ENCODE results near the gene SHISA9.
A peak's percentile ranks its signal among the peaks of the same experiment; 100 is the strongest.

SHISA9 gene

DNA sequence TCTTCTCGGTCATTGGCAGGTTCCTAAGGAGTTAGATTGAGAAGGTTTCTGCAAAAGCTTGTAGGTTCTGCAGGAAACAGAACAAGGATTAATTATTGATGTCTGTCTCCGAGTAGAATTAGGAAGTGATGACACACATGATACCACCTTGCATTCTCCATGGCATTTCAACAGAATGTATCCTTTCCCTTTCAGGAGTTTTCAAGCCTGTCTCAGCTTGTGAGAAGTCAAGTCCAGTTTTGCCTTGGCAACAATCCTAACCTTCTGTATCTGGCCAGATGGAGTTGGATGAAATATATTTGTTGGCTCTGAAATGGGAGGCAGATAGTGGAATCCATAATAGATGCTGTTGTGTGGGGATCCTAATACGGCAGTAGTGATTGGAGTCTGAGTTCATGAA, 235.5 kb downstream of the SHISA9 start:
- DNase-seq = peak; percentile 45

DNA sequence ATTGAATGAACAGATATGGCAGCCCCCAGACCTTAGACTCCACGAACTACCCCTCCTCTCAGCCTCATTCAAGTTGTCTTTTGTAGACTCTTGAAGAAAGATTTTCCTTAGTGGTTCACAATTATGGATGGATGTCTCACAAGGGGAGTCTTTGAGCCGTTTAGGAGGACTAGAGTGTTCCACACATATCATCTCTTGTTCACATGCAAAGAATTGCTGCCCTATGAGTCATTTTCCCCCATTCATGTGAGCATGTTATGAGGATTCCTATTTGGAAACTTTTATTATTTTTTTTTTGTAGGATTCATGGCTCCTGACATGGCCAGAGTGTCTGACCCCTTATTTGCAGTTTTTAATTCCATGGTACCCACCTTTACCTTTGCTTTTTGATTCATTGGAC, 237.1 kb downstream of the SHISA9 start:
- no peak for DNase-seq

DNA sequence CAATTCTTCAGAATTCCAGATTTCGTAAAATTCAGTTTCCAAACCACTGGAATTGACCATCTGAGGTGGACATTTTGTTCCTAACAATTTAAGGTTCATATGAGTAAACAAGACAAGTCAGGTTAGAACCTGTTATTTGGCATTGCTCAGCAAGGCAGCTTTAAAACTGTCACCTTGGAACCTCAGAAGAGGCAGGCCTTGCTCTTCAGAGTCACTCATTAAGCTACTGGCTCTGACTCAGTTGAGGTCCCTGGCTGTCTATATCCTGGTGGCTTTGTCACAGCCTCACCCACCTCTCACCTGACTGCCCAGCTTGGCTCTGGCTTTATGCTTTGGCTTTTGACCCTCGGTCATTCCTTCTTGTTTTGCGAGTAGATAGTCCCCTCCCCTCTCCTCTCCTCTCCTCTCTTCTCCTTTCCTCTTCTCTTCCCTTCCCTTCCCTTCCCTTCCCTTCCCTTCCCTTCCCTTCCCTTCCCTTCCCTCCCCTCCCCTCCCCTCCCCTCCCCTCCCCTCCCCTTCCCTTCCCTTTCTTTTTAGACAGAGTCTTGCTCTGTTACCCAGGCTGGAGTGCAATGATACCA, 238.4 kb downstream of the SHISA9 start:
- no peak for DNase-seq

DNA sequence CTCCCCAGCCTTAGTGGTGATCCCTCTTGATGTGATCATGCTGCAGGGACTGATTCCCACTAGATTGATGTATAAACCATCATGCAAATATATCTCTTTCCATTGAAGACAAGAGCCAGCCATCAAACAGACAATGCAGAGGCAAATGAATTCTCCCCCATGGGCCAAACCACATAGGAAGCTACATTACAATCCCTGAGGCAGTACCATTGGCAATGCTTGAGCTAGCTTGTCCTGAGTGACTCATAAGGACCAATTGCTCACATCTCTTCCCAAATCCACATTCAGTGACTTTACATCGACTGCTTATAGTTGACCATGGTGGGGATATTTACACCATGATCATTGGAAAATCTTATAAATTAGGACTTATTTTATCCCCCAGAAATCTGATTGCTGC, 242.2 kb downstream of the SHISA9 start:
- DNase-seq = no peak

DNA sequence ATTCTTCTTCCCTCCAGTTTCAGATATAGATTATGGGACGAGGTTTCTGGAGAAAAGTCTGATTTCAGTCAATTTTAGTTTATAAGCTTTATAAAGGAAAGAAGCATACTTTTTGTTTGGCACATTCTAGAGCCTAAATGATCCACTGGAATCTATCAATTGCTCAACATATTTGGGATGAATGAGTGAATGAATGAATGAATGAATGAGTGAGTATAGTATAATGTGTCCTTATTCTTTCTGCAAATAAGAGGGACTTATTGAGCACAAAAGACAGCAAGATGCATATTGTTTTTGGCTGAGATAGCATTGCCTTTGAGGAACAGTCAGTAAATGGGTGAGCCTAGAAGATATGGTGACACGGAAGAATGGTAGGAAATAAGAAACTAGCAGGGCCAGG, 245.4 kb downstream of the SHISA9 start:
- no peak for DNase-seq

DNA sequence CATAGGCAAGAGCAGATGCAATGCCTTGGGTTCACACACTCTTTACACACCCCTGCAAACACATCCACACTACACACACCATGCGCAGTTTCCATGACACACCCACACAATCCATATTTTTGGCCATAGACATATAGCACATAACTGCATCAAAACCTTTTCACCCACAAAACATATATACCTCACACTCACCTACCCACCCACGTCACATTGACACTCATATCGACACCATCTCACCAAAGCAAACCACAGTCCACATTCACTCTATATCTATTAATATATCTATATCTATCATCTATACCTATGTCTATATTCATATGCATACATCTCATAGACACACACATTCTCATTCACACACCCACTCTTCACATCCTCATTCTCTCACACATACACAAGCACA, 246.9 kb downstream of the SHISA9 start:
- no peak for DNase-seq

DNA sequence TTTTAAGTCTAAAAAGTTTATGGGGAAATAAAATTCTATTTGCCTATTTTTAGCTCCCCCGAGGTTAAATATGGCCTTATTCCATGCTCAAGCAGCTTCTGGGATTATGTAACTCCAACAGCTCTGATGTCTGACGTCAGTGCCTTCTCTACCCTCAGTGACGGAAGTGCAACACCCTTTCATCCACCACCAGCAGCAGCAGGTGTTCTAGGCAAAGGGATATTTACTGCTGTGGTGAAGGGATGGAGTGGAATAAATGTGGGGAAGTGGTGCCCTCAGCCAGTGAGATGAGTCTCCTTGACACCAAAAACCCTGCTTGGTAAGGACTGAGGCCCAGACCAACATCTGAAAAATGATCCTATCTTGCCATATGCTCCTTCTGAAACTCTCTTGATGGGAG, 247.4 kb downstream of the SHISA9 start:
- peak; percentile 86 for DNase-seq

DNA sequence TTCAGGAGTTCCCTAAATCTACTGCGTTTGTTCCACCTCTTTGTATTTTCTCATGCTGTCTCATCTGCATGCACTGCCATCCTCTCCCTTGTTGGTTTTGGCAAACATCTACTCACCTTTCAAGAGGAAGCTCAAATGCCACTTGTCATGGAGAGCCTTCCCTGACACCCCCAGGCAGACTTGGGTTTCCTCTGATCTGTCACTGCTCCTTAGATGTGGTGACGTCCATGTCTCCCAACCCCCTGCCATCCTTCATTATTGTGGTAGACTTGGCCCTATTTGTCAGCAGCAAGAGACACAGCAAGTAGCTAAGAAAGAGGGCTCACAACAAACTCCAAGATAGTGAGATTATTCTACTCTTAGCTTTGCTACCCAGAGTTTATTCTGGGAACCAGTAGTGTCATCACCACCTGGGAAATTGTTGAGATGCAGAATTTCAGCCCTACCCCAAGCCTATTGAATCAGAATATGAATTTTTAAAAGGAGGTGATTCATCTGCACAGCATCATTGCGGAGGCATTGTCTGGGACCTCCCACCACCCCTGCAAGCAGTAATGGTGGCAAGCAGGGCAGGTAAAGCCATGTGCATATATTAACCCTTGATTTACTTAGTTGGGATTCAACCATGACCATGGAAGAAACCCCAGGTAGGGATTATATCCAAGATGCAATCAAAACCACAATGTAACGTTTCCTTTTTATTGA, 248.9 kb downstream of the SHISA9 start:
- no peak for DNase-seq

DNA sequence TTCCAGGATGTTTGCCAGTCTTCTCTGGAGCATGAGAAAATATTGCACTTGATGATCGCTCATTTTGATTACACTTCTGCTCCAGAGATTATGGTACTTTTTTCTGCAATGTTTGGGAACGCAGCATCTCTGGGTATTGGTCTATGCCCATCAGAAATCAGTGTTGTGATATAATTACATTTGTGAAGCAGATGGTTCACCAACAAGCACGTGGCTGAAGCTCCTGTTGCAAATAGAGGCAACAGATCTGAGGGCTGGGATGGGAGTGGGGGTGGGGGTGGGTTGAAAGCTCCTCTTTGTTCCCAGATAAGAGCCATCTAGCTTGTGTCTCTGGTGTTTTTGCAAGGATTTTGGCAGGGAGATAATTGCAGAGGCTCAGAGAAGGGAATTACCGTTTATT, 252.3 kb downstream of the SHISA9 start:
- peak; percentile 93 for DNase-seq

DNA sequence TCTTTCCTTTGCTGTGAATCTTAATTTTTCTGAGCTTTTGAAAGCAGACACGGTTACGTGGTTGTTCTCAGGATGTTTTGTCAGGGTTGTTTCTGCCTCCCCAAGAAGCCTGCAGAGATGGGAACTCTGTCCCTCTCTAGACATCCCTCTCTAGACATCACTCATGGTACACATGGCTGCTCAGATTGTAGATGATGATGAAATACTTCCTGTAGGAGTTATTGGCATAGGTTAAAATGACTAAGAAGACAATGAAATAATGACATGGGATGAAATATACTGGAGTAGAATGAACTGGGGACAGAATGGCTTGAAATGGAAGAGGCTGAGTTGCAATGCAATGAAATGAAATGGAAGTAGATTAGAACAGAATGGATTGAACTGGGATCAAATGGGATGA, 253.4 kb downstream of the SHISA9 start:
- DNase-seq = no peak

DNA sequence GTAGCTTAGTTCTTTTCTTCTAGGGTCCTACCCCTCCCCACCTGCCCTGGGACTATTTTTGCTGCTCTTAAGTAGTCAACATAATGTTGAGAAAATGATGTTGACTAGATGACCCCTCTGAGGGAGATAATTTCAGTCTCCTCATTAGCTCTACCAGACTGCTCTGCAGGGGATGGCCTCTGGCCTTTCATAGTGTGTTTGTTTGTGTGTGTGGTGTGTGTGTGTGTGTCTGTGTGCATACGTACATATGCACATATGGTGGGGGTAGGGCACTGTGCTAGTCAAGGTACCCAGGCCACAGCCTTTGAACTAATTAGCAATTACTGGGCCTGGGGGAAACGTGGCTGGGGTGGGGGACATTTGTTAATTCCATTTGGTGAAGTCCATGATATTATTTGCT, 254.0 kb downstream of the SHISA9 start:
- no peak for DNase-seq

DNA sequence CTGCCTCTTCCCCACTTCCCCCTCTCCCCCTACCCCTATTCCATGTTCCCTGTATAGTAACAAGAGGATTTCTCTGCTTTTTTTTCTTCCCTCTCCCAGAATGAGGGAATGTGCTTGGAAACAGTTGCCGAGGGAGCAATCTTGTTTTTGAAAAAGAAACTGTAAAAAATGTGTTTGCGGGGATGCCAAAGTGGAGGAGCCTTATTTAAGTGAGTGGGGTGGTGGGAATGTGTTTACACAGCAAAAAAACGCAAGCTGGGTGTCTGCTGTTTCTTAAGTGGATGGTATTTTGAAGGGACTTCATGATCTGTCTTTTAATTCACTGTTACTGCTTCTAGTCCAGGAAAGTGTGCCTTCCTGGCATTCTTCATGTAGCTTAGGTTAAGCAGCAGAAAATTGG, 254.4 kb downstream of the SHISA9 start:
- DNase-seq = no peak

DNA sequence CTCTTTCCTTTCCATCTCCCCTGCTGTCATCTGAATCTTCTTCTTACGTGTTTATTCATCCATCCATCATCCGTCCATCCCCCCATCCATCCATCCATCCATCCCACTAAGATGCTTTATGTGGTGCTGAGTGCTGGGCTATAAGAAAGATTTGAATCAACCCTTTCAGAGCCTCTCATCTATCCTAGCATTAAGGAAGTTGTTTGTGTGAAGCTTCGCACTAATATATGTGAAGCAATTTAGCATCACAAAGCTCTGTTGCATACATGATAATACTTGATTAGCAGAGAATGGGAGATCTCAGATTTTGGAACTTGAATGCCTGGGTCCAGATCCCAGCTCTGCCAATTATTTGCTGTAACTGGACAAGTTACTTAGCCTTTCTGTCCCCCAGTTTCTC, 255.7 kb downstream of the SHISA9 start:
- DNase-seq = no peak

DNA sequence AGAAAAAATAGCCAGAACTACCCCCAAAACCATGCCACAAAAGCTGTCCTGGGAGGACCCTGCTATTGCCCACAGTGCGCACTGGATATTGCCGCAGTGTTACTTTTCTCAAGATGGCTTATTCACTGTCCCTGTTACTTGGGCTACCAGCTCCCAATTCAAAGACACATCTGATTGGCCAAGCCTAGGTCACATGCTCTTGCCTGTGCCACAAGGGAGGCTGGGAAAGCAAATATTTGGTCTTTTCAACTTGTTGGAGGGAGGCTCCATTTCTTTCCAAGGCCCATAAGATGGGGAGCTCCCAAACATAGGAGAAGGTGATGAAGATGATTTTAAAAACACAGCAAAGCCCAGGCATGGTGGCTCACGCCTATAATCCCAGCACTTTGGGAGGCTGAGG, 257.0 kb downstream of the SHISA9 start:
- DNase-seq = no peak

DNA sequence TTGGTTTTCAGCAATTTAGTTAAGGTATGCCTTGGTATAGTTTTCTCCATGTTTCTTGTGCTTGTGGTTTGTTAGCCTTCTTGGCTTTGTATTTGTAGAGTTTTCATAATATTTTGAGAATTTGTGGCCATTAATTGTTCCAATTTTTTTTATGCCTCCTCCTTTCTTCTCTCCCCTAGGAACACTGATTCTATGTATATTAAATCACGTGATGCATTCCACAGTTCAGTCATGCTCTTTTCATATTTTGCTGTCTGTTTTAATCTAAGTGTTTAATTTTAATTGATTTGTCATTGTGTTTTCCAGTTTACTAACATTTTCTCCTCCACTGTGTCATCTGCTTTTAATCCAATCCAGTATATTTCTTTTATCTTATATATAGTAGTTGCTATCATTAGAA, 263.6 kb downstream of the SHISA9 start:
- no peak for DNase-seq

DNA sequence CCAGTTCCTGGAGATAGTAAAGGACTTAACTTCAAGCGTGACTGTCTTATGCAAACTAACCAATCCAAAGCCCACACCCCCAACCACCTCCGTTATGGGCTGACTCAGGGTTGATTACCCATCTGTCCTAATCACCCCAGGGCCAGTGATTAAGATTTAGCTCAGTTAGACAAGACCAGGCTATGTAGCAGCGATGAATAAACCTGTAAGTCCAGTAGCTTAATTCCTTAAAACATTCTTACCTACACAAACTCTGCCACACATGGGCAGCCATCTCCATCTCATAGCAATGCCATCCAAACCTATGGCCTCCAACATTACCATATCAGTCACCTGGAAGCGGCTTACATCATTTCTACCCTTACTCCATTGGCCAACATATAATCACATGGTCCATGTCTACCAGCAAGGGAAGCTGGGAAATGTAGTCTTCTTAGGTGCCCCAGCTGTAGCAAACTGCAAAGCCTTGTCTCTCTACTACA, 266.7 kb downstream of the SHISA9 start:
- DNase-seq = peak; percentile 75

DNA sequence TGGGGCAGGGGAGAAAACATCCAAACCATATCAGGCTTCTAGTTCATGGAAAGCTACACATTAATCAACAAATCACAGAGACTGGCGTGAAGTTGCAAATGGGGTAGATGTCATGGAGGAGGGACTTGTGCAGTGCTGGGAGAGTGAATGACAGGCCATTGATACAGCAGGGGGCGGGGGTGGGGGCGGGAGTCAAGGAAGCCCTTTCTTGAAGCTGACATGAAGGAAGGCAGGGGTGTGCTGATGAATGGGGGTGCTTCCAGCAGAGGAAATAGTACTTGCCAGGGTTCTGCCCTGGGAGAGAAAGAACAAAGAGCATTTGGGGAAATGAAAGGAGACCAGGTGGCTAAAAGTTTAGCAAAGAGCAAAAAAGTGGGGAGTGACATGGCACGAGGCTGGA, 269.9 kb downstream of the SHISA9 start:
- DNase-seq = no peak

DNA sequence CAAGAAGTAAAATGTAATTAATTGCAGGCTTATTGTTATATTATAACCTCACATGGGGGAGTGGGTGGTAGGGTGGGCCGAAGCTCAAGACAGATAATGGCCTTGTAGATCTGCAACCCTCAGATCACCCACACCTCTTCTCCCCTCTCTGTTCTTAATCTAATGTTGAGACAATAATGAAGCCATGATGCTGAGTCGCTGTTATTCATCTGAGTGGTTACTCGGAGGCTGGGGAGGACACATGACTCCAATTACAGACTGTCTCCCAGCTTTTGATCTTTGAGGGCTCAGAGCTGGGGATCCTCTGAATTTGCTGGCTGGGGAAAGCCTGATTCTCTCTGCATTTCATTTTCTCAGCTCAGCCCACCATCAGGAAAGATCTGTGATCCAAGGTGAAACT, 275.3 kb downstream of the SHISA9 start:
- no peak for DNase-seq

DNA sequence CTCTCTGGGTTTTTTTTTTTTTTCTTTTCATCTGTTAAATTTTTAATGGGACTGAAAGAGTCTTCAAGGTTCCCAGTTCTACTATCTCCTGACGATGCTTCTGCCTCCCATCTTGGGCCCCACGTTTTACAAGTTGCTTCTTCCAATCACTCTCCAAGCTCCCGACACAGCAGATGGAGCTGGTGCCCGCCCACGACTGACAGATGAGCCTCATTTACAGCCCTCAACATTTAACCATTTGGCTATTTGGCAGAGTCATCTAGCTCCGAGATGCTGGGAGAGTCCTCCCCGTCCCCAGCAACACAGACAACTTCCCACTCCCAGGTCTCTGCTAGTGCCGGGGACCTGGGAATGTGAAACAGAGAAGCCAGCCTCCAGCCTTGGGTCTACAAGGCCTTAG, 276.9 kb downstream of the SHISA9 start:
- peak; percentile 91 for DNase-seq

DNA sequence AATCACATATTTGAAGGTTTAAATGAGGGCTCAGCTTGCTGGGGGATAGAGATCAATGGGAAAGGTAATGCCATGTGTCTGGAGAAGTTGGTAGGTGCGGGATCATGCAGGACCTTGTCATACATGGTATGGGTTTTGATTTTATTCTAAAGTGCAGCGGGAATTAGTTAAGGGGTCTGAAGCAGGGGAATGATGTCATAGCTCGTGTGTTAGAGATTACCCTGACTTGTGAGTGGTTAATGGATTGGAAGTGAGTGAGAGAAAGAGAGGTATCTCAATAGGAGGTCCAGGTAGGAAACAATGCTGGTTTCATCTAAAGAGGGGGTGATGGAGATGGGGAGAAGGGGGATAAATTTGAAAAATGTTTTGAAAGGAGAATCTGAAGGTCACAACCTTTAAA, 280.0 kb downstream of the SHISA9 start:
- DNase-seq = no peak

DNA sequence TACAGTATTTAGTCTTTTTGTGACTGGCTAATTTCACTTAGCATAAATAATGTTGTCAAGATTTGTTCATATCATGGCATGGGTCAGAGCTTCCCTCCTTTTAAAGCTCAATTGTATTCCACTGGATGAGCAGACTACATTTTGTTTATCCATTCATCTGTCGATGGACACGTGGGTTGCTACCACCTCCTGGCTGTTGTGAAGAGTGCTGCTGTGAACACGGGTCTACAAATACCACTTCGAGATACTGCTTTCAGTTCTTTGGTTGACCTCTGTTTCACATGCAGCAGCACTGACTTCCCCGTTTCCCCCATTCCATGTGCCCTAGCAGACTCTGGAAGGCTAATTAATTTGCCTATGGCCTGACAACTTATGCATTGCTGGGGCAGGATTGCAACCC, 285.4 kb downstream of the SHISA9 start:
- DNase-seq = no peak

DNA sequence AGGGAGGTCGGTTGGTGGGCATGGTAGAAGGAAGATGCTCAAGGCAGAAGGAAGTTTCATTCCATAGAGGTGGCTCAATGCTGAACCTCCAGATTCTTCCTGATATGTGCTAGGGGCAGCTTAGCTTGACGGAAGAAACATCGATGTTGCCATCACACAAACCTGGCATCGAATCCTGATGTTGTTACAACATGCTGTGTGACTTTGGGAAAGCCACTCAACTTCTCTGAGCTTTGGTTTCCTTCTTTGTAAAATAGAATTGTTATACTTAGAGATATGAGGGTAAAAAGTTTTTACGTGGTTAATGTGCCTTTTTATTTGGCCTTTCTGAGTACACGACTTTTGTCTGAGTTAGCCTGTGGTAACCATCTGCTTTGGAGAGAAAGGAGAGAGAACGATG, 287.9 kb downstream of the SHISA9 start:
- no peak for DNase-seq

DNA sequence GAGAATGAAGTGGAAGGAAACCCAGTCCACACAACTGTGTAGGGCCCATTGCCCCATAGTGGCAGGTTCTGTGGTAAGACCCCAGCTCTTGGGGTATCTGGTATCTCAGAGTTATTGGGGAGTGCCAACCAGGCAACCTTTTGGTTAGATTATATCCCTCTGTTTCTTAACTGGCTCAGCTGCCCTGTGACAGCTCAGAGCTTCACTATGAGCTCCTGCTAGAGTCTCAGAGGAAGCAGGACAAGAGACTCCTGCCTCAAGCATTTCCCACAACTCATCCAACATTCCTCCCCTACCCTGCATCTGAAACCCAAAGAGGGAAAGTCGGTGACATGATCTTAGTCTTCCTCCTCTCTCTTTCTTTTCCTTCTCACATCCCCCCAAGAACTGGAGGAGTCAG, 292.3 kb downstream of the SHISA9 start:
- DNase-seq = no peak

DNA sequence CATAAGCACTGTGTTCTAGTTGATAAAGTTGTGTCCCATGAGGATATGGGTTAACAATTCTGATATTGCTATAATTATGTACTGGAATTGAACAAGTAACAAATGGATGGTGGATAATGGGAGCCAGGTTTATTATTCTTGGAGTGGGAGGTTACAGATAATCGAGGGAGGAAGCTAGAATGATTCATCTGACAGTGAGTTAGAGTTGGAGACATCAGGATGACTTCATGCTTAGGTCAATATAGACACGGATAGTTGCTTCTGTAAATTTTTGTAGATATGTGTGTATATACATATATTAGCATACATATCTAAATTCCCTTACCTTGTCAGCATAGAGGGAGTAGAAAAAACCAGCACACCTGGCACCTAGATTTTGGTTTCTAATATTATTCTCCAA, 293.4 kb downstream of the SHISA9 start:
- DNase-seq = no peak

DNA sequence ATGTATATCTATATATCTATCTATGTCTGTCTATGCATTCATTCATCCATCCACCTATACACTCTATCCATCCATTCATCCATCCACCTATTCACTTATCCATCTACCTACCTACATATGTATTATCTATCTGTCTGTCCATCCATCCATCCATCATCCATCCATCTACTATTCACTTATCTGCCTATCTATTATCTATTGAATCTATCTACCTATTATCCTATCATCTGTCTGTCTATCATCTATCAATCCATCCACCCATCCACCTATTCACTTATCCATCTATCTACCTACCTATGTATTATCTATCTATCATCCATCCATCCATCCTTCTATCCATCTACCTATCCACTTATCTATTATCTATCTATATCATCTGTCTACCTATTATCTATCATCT, 302.3 kb downstream of the SHISA9 start:
- no peak for DNase-seq

Data from NCI-H2171 treated with DMSO at 0.1 percent for 48 hours (cell line).